GM23338 (cell line): Measurements from ENCODE around the gene SUGCT. TPM values are rescaled to one million over a fixed set of nuclear protein-coding genes. Genes with fewer than 3 reads are reported as not detected.

ENCODE experiments used
- ATAC-seq: fragments of 200-7000 bp; cut with Tn5 transposase; 3 replicates; pipeline ENCODE4 v1.9.1; 2020
- DNase-seq: peaks from one replicate; pipeline ENCODE4 v3.0.0-alpha.2; 2015; ENCODE audit warnings: low spot score
- H2AFZ ChIP-seq: fragments of 200-600 bp; sonication (generic); 2 replicates; pipeline ENCODE4 v1.8.0; 2016; ENCODE audit warnings: antibody characterized with exemption, mild to moderate bottlenecking, moderate library complexity
- H3F3A ChIP-seq: fragments of 200-600 bp; sonication (generic); replicated peaks from 2 replicates; pipeline ENCODE4 v1.8.0; 2017; ENCODE audit warnings: antibody characterized with exemption, mixed run types, low read depth
- H3K27ac ChIP-seq: fragments of 200-600 bp; sonication (generic); 2 replicates; pipeline ENCODE4 v1.6.1; 2016; ENCODE audit warnings: low read depth
- H3K27me3 ChIP-seq: fragments of 200-600 bp; sonication (generic); 2 replicates; pipeline ENCODE4 v1.8.0; 2016; ENCODE audit warnings: mild to moderate bottlenecking, mixed run types, moderate library complexity; ENCODE audit not compliant: insufficient read depth
- H3K36me3 ChIP-seq: fragments of 200-600 bp; sonication (generic); 2 replicates; pipeline ENCODE4 v1.8.0; 2016; ENCODE audit warnings: mild to moderate bottlenecking; ENCODE audit not compliant: insufficient read depth
- H3K4me1 ChIP-seq: fragments of 200-600 bp; sonication (generic); 2 replicates; pipeline ENCODE4 v1.8.0; 2016; ENCODE audit warnings: mild to moderate bottlenecking, moderate library complexity; ENCODE audit not compliant: insufficient read depth
- H3K4me2 ChIP-seq: fragments of 200-600 bp; sonication (generic); 2 replicates; pipeline ENCODE4 v1.7.1; 2017; ENCODE audit warnings: mixed run types
- H3K4me3 ChIP-seq: fragments of 200-600 bp; sonication (generic); 2 replicates; pipeline ENCODE4 v1.6.1; 2016; ENCODE audit warnings: mixed run types
- H3K79me2 ChIP-seq: fragments of 200-600 bp; sonication (generic); replicated peaks from 2 replicates; pipeline ENCODE4 v1.8.0; 2017; ENCODE audit warnings: mild to moderate bottlenecking; ENCODE audit not compliant: insufficient read depth
- H3K9me2 ChIP-seq: fragments of 200-600 bp; sonication (generic); 2 replicates; pipeline ENCODE4 v1.8.0; 2017; ENCODE audit not compliant: insufficient read depth
- H4K20me1 ChIP-seq: fragments of 200-600 bp; sonication (generic); replicated peaks from 2 replicates; pipeline ENCODE4 v1.8.0; 2017; ENCODE audit warnings: mild to moderate bottlenecking; ENCODE audit not compliant: insufficient read depth
- H3K27ac Mint-ChIP-seq: 2 replicates; pipeline ENCODE4 v1.8.0; 2020; ENCODE audit warnings: inconsistent platforms, mild to moderate bottlenecking, moderate library complexity, mixed read lengths
- H3K27me3 Mint-ChIP-seq: 3 replicates; pipeline ENCODE4 v1.8.0; 2022; ENCODE audit warnings: low read depth, mild to moderate bottlenecking, moderate library complexity, mixed read lengths, inconsistent platforms; ENCODE audit not compliant: insufficient read depth, poor library complexity
- H3K36me3 Mint-ChIP-seq: 3 replicates; pipeline ENCODE4 v1.8.0; 2021; ENCODE audit warnings: low read depth, mild to moderate bottlenecking, inconsistent platforms, moderate library complexity, mixed read lengths
- H3K4me1 Mint-ChIP-seq: 3 replicates; pipeline ENCODE4 v1.8.0; 2020; ENCODE audit warnings: mild to moderate bottlenecking, inconsistent platforms, mixed read lengths
- H3K4me3 Mint-ChIP-seq: 3 replicates; pipeline ENCODE4 v1.8.0; 2021; ENCODE audit warnings: moderate library complexity, mild to moderate bottlenecking, inconsistent platforms, mixed read lengths
- H3K9me3 Mint-ChIP-seq: 3 replicates; pipeline ENCODE4 v1.8.0; 2020; ENCODE audit warnings: moderate library complexity, mild to moderate bottlenecking, inconsistent platforms, mixed read lengths
- CREB1 ChIP-seq: fragments of 250-450 bp; sonication (Bioruptor Pico); IDR thresholded peaks from 2 replicates; pipeline ENCODE4 v1.5.0; 2020; ENCODE audit warnings: low read depth, mild to moderate bottlenecking, moderate library complexity
- CTCF ChIP-seq, 2 experiments: fragments of 200-600 bp in 1 of 2; sonication (generic) in 1 of 2; conservative IDR thresholded peaks; 2 replicates each; pipeline versions ENCODE4 v1.5.1 to v1.6.1; 2016 to 2017; ENCODE audit warnings: antibody characterized with exemption in 2 of 2, low read depth in 2 of 2, mild to moderate bottlenecking in 2 of 2, moderate library complexity in 1 of 2
- ETS1 ChIP-seq: IDR thresholded peaks from 2 replicates; pipeline ENCODE4 v1.6.1; 2016; ENCODE audit warnings: antibody characterized with exemption
- NANOG ChIP-seq: IDR thresholded peaks from 2 replicates; pipeline ENCODE4 v1.6.1; 2016; ENCODE audit warnings: antibody characterized with exemption, borderline replicate concordance
- POLR2AphosphoS5 ChIP-seq: IDR thresholded peaks from 2 replicates; pipeline ENCODE4 v1.6.1; 2016; ENCODE audit warnings: antibody characterized with exemption, low read depth
- STAT1 ChIP-seq: IDR thresholded peaks from one replicate; pipeline ENCODE4 v1.6.1; 2016; ENCODE audit warnings: antibody characterized with exemption; ENCODE audit not compliant: unreplicated experiment
- ZNF331 ChIP-seq: fragments of 250-450 bp; sonication (Bioruptor Pico); IDR thresholded peaks from 2 replicates; pipeline ENCODE4 v1.5.0; 2020; ENCODE audit warnings: low read depth, mild to moderate bottlenecking, moderate library complexity
- ZNF462 ChIP-seq: fragments of 250-450 bp; sonication (Bioruptor Pico); IDR thresholded peaks from 2 replicates; pipeline ENCODE4 v1.5.0; 2020; ENCODE audit warnings: mild to moderate bottlenecking, moderate library complexity
- polyA plus RNA-seq: library from polyadenylated mRNA; unstranded; fragments of >200 nt; fragmentation: Nextera tagmentation; extraction: Ambion mirVana; gene quantifications from 2 replicates; pipeline ENCODE4 v1.2.1, GENCODE V29; 2016
- total RNA-seq: library from RNA; depleted of rRNA; stranded (reverse); fragments of >200 nt; shearing (Covaris generic); gene quantifications from 2 replicates; pipeline ENCODE4 v1.2.3, GENCODE V29; 2014

SUGCT gene
- total and polyA plus RNA-seq, 2 experiments from 2014 or later = 4.2 to 5.6 TPM

DNA sequence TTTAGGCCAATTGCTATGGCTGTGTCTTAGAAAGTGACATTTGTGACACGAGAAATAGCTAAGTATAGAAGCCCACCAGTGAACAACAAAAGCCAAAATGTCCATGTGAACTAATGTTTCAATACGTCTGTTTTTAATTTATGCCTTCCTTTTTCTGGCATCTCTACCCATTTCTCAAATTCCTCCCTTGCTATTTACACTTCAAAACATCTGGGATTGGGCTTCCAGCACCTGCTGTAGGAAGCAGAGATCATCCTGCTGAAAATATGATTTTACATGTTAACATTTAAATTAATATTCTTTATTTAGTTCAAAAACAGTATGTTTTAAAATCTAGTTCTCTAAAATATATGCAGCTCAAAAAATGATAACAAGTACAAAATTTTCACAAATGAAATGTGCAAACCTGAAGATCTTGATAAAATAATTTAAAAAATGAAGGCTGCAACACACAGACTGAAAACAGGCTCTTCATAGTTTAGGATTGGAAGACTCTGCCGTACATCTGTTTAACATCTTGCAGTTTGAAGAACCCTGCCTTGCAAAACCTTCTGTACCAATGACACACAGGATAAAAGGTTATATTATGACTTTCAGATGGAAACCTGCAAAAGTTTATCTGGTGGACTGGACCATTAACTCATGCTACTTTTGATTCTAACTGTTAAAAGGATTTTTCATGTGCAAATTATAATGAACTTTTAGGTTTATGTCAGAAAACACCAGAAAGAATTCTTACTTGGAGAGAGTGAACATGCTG is 408.4 kb downstream of the SUGCT start:
- Mint-ChIP-seq H3K27me3 (no peaks in the 10 kb centered on the region), H3K27ac (no peak overlapping the region), H3K36me3 (no peaks in the 10 kb centered on the region), H3K4me1 (peaks cover 6% of the 10 kb centered on the region; the same call in 2 of the 3 replicates), H3K9me3 (no peaks in the 10 kb centered on the region), H3K4me3 (no peak overlapping the region)
- Histone ChIP-seq H3K4me3 (no peak overlapping the region), H3F3A (no peaks in the 10 kb centered on the region), H3K27me3 (no peaks in the 10 kb centered on the region), H3K36me3 (no peaks in the 10 kb centered on the region), H3K27ac (no peak overlapping the region), H3K4me1 (no peaks in the 10 kb centered on the region), H3K79me2 (no peaks in the 10 kb centered on the region), H3K9me2 (no peaks in the 10 kb centered on the region), H2AFZ (no peak overlapping the region), H4K20me1 (no peaks in the 10 kb centered on the region), H3K4me2 (no peak overlapping the region)
- TF ChIP-seq CTCF (conservative IDR thresholded peaks at IDR 0.05; ENCODE audit: low read depth in 2 of 2) = no peak
- TF ChIP-seq CREB1 (CRISPR knock-in tag) = no peak
- TF ChIP-seq POLR2AphosphoS5 = no peak
- DNase-seq = no peak
- ATAC-seq = no peak

DNA sequence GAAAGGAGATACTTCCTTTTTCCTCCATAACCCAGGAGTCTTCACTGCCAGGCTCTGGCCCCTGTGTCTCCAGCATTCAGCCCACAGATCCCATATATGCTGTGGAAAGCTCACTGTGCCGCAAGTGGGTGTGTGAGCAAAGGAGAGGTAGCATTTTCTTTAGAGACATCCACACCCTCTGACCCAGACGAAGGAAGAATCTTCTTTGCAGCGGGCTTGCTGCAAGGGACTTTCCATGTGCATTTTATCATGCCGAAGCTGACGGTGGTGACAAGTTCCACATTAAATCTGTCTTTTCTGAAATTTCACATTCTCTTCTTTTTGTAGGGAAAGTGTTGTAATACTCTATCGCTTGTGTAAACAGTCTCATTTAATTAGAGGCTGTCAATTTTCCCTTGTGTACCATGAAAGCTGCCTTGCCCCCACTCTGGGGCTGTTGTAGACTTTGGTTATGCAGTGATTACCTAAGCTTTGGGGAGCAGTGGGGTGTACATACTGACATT is 409.5 kb downstream of the SUGCT start:
- DNase-seq = no peak
- Mint-ChIP-seq H3K27me3 (no peaks in the 10 kb centered on the region), H3K27ac (no peak overlapping the region), H3K36me3 (no peaks in the 10 kb centered on the region), H3K9me3 (no peaks in the 10 kb centered on the region), H3K4me3 (no peak overlapping the region), H3K4me1 (peaks cover 6% of the 10 kb centered on the region; the same call in 2 of the 3 replicates)
- Histone ChIP-seq H3K4me3 (no peak overlapping the region), H3K4me2 (no peak overlapping the region), H3K36me3 (no peaks in the 10 kb centered on the region), H2AFZ (no peak overlapping the region), H3K27me3 (no peaks in the 10 kb centered on the region), H3K79me2 (no peaks in the 10 kb centered on the region), H3F3A (no peaks in the 10 kb centered on the region), H3K9me2 (no peaks in the 10 kb centered on the region), H3K4me1 (no peaks in the 10 kb centered on the region), H4K20me1 (no peaks in the 10 kb centered on the region), H3K27ac (no peak overlapping the region)
- no peak for ATAC-seq
- TF ChIP-seq NANOG = no peak
- TF ChIP-seq STAT1 = no peak
- TF ChIP-seq ZNF331 (CRISPR knock-in tag) = no peak
- TF ChIP-seq ZNF462 = no peak
- no peak for TF ChIP-seq ETS1
